Endothelial cell of umbilical vein (primary cell): ENCODE data around the gene SPAG9.

Experiments used
- EZH2 ChIP-seq: IDR thresholded peaks from 2 replicates; pipeline ENCODE4 v1.6.1; 2012; ENCODE audit warnings: borderline replicate concordance, low read depth, mild to moderate bottlenecking, moderate library complexity, low read length, inconsistent platforms; ENCODE audit not compliant: severe bottlenecking
- JUN ChIP-seq: IDR thresholded peaks from 2 replicates; pipeline ENCODE4 v1.6.1; 2011; ENCODE audit warnings: borderline replicate concordance, low read depth; ENCODE audit not compliant: insufficient read length, insufficient read depth
- POLR2A ChIP-seq: IDR thresholded peaks from 2 replicates; pipeline ENCODE4 v1.6.1; 2012; ENCODE audit warnings: low read depth, mild to moderate bottlenecking, control low read depth, low read length
- POLR2AphosphoS5 ChIP-seq: IDR thresholded peaks from 2 replicates; pipeline ENCODE4 v1.6.1; 2012; ENCODE audit warnings: low read depth, mild to moderate bottlenecking, control low read depth, low read length, moderate library complexity; ENCODE audit not compliant: insufficient read depth
- TF ChIP-seq, protein P1 (sequence below), 2 donors: IDR thresholded peaks; 1 replicate in 1 of 2; 2 replicates in 1 of 2; pipeline ENCODE4 v1.5.1; 2011; ENCODE audit warnings: low read length in 2 of 2, mild to moderate bottlenecking in 2 of 2, moderate library complexity in 2 of 2, control low read depth in 1 of 2, inconsistent platforms in 1 of 2, low read depth in 1 of 2; ENCODE audit not compliant: insufficient read depth in 1 of 2; ENCODE audit errors: extremely low read depth in 1 of 2
- TF ChIP-seq, protein P2 (sequence below): IDR thresholded peaks from 2 replicates; pipeline ENCODE4 v1.6.1; 2011; ENCODE audit not compliant: insufficient read depth, insufficient read length

DNA sequence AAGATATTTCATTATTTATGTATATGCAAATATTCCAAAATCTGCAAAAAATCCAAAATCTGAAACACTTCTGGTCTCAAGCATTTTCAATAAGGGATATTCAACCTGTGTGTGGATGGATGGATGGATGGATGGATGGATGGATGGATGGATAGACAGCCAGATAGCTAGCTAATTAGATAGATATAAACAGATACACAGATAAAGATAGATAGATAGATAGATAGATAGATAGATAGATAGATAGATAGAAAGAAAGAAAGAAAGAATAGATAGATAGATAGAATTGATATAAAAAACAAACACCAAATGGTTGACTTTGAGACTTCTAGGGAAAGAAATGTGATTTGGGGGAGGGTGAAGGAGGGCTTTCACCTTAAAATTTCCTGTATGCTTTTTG is 139.4 kb downstream of the SPAG9 start:
- TF ChIP-seq, protein P1, sequence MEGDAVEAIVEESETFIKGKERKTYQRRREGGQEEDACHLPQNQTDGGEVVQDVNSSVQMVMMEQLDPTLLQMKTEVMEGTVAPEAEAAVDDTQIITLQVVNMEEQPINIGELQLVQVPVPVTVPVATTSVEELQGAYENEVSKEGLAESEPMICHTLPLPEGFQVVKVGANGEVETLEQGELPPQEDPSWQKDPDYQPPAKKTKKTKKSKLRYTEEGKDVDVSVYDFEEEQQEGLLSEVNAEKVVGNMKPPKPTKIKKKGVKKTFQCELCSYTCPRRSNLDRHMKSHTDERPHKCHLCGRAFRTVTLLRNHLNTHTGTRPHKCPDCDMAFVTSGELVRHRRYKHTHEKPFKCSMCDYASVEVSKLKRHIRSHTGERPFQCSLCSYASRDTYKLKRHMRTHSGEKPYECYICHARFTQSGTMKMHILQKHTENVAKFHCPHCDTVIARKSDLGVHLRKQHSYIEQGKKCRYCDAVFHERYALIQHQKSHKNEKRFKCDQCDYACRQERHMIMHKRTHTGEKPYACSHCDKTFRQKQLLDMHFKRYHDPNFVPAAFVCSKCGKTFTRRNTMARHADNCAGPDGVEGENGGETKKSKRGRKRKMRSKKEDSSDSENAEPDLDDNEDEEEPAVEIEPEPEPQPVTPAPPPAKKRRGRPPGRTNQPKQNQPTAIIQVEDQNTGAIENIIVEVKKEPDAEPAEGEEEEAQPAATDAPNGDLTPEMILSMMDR (IDR thresholded peaks at IDR 0.05; ENCODE audit: extremely low read depth in 1 of 2, insufficient read depth in 1 of 2, low read depth in 1 of 2, low read length in 2 of 2): no peak
- TF ChIP-seq POLR2A (no peak), EZH2 (no peak), JUN (no peak), POLR2AphosphoS5 (no peak)
- TF ChIP-seq, protein P2, sequence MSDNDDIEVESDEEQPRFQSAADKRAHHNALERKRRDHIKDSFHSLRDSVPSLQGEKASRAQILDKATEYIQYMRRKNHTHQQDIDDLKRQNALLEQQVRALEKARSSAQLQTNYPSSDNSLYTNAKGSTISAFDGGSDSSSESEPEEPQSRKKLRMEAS: no peak
